Measurements from ENCODE around the gene WFDC12.

Gene WFDC12

DNA sequence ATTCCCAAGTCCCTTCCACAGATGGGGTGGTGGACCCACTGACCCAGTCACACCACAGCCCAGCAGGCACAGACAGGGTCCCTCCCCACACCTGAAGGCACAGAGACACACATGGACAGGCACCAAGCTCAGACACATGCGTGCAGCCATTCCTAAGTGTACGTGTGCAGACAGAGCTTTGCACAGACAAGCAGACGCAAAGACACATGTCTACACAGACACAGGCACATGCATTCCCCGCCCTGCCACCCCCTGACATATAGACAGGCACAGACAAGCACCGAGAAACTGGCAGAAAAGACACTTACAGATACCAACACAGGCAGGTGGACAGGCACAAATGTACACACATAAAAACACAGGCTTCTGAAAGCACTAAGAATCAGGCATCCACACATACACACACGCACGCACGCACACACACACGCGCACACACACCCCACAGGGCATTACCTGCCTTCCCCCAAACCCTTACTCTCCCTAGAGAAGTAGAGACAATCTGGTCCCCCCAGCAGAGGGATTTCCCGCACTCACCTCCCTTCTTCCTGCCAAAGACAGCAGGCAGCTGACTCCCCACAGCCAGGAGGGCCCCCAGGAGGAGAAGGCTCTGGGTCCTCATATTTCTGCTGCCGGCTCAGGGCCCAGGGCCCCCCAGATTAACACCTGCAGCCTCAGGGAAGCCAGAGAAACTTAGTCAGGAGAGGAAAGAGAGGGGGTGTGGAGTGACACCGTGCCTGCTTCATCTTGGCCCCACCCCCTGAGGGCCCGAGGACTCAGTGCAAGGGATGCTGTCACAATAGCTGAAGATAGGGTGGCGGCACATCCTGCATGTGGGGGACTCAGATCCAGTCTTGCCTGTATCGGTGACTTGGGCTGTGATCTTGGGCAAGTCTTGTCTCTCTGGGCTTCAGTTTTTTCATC lies 9.5 kb downstream of the WFDC12 start, which contains the start of gene WFDC5:
Gene WFDC5 (minus strand): TSS at position 710 of the 921 bp plus-strand sequence. CDS start 91 bp downstream, at position 619.
- no peak for DNase-seq (ENCODE audit: low read depth)

GRCh38 chr20:45113865-45114264 lies 10.4 kb downstream of the WFDC12 start:
- DNase-seq (ENCODE audit: low read depth): no peak

DNA sequence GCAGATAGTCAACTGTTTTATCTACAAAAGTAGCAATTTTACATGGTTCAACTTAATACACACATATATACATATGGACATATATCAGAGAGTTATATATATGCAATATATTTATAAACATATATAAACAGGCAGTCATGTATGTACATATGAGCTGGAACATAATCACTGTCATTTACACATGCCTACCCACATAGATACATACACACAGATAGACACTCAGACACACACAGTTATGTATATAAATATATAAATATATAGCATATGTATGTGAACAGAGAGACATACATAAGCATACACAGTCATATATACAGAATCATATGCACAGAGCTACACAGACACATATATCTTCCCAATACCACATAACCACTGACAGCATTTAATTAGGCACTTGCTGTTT lies 11.5 kb downstream of the WFDC12 start:
- no peak for DNase-seq (ENCODE audit: low read depth)

- no peak for DNase-seq (ENCODE audit: low read depth)
Observed at GRCh38 chr20:45111799-45112471, 12.3 kb downstream of the WFDC12 start.

DNA sequence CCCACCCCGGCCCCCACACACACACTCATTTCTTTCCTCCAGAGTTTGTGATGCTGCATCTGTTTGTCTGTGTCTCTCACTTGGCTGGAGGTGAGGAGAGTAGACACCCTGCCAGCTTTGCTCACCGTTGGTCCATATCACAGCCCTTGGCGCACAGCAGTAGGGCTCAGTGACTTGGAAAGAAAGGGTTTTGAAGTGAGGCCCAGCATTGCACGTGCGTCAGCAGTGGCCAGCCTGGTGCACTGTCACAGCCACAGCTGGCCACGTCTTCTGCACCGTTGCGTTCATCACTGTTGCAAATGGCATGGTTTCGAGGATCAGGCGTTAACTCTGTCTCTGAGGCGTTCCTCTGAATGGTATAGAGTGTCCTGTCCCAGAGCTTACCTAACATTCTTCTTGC lies 13.0 kb downstream of the WFDC12 start:
- no peak for DNase-seq (ENCODE audit: low read depth)

DNA sequence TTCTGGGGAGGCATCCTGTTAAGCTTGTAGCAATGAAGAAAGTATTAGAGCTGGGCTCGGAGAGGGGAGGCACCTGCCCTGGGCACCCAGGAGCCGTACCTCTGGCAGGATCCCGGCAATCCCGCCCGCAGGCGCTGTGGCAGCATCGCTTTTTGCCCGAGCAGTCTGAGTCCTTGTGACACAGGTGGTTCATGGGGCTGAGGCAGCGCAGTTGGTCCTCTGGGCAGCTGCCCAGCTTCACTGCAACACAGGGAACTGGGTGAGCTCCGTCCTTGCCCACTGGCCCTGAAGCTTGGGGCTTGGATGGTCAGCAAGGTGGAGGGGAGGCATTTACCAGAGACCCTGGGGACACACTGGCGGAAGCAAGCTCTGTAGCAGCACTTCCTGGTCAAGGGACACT lies 14.0 kb downstream of the WFDC12 start:
- DNase-seq (ENCODE audit: low read depth): no peak

DNA sequence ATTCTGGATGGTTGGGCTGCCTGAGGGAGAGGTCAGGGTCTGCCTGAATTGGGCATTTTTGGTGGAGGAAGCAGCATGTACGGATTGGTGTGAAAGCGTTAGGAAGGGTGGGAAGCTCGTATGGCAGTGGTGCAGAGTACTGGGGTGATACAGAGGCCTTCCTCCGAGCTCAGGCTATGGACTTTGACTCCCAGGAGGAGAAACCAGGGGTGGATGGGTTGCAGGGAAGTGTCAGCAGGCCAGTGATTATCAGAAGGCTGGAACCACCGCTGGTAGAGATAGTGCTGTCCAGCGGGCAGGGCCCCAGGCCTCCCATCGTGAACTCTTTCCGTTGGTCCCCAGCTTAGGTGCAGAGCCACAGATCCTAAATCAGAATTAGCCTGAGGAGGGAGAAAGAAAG lies 14.6 kb downstream of the WFDC12 start:
- no peak for DNase-seq (ENCODE audit: low read depth)

GRCh38 chr20:45105317-45105716 lies 18.9 kb downstream of the WFDC12 start:
- no peak for DNase-seq (ENCODE audit: low read depth)

- DNase-seq (ENCODE audit: low read depth): peak; percentile 86
Observed at GRCh38 chr20:45104786-45105185, 19.5 kb downstream of the WFDC12 start.

DNA sequence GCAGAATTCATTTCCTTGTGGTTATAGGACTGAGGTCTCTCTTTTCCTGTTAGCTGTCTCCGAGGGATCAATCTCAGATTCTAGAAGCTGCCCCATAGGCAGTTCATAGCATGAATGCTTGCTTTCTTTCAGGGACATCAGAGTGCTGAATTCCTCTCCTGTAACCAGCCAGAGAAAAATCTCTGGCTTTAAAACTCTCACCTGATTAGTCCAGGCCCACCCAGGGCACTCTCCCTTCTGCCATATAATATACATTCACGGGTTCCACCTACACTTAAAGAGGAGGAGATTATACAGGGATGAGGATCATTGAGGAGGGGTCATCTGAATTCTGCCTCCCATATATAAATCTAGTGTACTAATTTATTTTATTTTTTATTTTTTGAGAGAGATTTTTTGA lies 21.2 kb downstream of the WFDC12 start:
- no peak for DNase-seq (ENCODE audit: low read depth)

DNA sequence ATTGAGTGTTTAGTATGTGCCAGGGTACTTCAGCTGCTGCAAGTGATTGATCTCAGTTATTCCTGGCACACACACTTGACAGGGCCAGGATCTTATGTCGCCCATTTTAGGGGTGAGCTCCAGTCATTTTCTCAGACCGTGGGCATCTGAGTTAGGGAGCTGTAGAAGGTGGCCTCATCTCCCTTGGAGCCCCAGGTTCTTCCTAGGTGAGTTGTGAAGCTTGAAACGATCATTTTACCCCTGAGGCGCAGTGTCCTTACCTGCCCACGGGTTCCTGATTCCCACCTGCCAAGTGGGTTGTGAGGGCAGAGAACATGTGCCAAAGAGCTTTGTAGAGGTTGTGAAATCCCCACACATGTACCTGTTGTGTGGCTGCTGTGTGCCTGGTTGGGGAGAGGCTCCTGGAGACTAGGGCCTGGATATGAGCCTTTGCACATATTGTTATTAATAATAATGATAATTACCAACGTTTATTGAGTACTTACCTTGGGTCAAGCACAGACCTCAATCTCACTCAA lies 22.9 kb downstream of the WFDC12 start:
- no peak for DNase-seq (ENCODE audit: low read depth)

DNA sequence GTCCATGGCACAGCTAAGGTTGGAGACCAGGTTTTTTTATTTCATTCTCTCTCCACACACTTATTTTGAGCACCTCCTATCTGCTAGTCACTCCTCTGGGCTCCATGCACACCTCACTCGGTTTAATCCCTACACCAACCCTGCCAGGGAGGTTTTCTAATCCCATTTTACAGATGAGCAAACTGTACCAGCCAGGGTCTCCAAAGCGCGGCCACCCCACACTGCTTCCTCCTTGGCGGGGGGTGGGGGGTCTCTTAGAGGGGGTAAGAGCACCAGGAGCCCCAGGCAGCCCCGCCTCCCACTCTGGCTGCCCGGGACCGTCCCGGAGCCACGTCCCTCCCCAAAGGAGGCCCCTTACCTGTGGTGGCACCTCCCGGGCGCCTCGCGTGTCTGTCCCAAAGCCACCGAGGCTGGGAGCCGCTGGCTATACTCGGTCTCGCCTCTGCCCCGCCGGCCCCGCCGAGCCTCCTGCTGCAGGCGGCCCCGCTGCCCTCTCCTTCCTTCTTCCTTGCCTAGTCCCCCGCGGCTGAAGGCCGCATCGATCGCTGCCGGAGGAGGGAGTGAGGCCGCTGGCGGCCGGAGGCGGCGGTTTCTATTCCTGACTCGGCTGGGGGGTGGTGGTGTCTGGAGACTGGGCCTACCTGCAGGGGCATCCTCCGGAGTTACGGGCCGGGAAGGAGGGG lies 23.6 kb downstream of the WFDC12 start, which contains the start of gene KCNS1:
Gene KCNS1 (minus strand): TSS at position 565 of the 683 bp plus-strand sequence. CDS start 1,891 bp downstream, outside the sequence.
- DNase-seq (ENCODE audit: low read depth): no peak

DNA sequence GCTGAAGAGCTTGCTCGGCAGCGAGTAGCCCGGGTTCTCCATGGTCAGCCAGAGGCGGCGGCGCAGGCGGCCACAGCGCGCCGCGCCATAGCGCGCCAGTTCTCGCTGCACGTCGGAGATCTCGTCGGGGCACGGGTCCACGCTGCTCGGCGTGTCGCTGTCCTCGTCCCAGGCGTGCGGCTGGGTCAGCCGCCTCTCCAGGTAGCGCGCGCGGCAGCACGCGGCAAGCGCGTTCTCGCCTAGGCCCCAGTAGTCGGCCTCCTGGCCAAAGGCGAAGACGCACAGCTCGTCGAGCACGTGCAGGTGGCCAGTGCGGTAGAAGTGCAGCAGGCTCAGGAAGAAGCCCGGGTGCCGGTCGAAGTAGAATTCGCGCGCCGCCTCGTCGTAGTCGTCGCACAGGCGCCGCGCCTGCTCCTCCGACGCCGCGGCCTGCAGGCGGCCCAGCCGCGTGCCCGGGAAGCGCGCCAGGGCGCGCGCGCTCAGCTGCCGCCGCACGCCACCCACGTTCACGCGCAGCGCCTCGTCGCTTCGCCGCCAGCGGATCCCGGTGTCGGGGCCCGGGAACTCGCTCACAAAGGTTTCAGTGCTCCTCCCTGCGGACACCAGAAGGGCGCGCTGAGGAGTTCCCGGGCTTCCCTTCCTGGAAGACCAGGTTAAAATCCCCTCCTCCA lies 26.0 kb downstream of the WFDC12 start:
- no peak for DNase-seq (ENCODE audit: low read depth)

- DNase-seq (ENCODE audit: low read depth): no peak
Observed at GRCh38 chr20:45097485-45098102, 26.7 kb downstream of the WFDC12 start.

- no peak for DNase-seq (ENCODE audit: low read depth)
Observed at GRCh38 chr20:45096781-45097180, 27.5 kb downstream of the WFDC12 start.

GRCh38 chr20:45095805-45096238 lies 28.4 kb downstream of the WFDC12 start:
- DNase-seq (ENCODE audit: low read depth): peak; percentile 58

DNA sequence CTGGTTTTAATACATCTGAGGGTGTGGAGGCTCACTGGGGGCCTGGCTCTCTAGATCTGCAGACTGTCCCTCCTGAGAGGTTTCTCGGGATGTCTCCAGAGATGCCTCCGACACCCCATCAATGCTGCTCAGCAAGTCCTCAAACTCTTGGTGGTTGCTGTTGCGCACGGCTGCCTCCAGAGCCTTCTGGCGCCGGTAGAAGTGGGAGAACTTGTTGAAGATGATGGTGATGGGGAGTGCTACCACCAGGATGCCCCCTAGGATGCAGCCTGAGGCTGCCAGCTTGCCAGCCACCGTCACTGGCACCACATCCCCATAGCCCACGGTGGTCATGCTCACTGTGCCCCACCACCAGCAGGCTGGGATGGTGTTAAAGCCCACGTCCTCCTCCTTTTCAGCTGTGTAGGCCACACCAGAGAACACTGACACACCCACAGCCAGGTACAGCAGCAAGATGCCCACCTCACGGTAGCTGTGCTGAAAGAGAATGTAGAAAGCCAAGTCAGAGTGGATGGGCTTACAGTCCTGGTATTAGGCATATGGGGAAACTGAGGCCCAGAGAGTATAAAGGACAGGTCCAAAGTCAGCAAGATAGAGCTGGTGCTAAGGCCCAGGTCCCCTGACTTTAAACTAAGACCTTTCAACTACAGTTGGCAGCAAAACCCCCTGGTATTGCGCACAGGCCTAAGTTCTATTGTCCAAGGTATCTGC lies 29.2 kb downstream of the WFDC12 start:
- DNase-seq (ENCODE audit: low read depth): no peak

- DNase-seq (ENCODE audit: low read depth): no peak
Observed at GRCh38 chr20:45094201-45094600, 30.1 kb downstream of the WFDC12 start.

DNA sequence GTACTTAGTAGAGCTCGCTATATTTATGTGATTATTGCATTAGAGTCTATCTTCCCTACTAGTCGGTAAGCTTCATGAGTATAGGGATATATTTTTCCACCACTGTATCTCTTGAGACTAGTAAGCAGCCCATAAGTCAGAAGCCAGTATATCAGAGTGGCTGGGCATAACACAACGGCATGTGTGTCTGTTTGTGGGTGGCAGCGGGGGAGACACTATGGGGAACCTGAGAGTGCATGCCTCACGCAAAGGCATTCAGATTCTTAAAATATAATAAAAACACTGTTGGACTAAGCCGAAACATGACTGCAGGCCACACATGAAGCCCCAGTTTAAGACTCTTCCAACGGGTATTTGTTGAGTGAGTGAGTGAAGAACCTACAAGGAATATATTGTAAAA lies 31.4 kb downstream of the WFDC12 start:
- DNase-seq (ENCODE audit: low read depth): no peak

DNA sequence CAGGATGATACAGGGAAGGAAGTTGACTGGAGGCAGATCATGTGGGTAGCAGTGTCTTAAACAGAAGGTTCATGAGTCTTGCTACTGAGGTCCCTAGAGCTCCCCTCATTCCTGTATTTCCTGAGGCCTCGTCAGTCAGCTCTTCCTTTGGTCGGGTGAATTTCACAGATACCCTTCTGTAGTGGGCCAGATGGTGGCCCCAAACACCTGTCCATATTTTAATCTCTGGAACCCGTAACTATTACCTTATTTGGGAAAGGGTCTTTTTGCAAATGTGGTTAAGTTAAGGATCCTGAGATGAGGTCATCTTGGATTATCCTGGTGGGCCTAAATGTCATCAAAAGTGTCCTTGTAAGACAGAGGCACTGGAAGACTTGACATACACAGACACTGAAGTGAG lies 32.9 kb downstream of the WFDC12 start:
- DNase-seq (ENCODE audit: low read depth): no peak

DNA sequence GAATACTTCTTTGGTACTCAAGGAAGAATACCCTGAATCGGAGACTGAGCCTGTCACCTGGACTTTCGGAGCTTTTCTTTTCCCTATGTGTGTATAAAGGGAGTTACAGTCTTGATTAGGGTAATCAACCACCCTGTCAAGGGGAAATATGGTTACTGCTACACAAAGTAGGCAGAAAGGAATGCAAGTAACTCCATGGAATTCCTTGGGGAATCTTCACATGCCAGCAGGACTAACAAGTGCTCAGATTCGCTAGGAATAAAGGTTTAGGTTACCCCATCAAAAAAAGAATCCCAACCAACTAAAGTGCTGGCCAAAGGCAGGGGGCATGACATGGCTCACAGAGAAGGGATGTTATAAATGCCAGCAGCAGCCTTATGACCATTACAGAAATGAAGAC lies 33.8 kb downstream of the WFDC12 start:
- peak; percentile 81 for DNase-seq (ENCODE audit: low read depth)

Measured in HS-27A (cell line).